Left cardiac atrium (tissue), 4 donors: Measurements from ENCODE around the gene TMTC2. TPM values are rescaled to one million over a fixed set of nuclear protein-coding genes. Genes with fewer than 3 reads are reported as not detected.
A peak's percentile ranks its signal among the peaks of the same experiment; 100 is the strongest.

Source experiments
- ATAC-seq, 2 donors: fragments of 200-7000 bp; cut with Tn5 transposase; one replicate each; pipeline ENCODE4 v1.9.1; 2020; ENCODE audit warnings: mild to moderate bottlenecking in 2 of 2, moderate library complexity in 2 of 2
- DNase-seq: peaks from one replicate; pipeline ENCODE4 v3.0.0-alpha.2; 2020
- intact Hi-C, 2 donors: fragments of 100-400 bp; cut with DNase I; formaldehyde crosslinking; loops; one replicate each; pipeline versions ENCODE4 v1.14.1 to v1.15.1; 2022 to 2023
- total RNA-seq, 2 donors: library from RNA; stranded (reverse); fragmentation: NEBNext Ultra II Directional; extraction: Animal tissue kit (Norgen Biotek cat#: 25700); gene quantifications; one replicate each; pipeline ENCODE4 v1.2.1, GENCODE V29; 2021
- donor health status: DM: no; HTN: yes; CAD: no.
- donor health status: DM: no; HTN: yes; CAD: no; lungs with severe emphysema.
- donor health status: DM: yes; HTN: yes; CAD: no.
- donor health status: Dilated cardiomyopathy.

The TMTC2 gene
- total RNA-seq, 2 donors from 2014 or later = 3.3 to 5.2 TPM

DNA sequence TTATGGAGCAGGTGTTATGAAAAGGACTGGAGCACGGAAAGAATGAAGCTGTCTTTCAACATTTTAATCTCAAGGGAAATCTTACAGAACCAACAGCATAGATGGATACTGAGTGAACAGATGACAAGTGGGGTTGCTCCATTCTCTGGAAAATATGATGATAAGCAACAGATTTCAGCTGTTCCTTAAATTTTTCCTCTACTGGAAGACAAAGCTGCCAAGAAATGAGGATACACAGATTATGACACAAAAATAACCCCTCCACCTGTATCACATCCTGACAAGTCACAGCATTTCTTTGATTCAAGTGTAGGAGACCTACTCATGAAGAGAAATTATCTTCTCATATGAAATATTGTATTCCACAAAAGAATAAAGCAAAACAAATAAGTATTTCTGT is 13.0 kb upstream of the TMTC2 start:
- DNase-seq (no peak), ATAC-seq (no peak)
- intact Hi-C loops = no loop called here

- no peak for ATAC-seq
- no peak for DNase-seq
- intact Hi-C loops = no loop called here
These were observed 11.5 kb upstream of the TMTC2 start for GRCh38 chr12:82675246-82675645.

DNA sequence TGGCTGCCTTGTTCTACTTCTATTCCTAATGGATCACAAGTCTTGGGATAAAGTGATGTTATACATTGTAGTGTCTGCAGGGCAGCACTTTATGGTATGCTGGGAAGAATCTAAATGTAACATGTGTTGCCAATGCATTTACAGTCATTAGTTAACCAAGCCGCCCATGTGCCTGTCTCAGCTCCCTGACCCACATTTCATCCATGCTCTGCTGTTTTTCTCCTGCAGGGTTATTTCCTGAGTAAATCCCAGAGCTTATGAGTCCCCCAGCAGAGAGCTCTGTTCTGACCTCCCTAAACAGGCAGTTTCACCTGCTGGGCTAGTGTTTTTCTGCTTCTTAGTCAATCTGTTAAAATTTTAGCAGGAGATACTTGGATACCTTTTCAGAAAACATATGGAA is 4.4 kb upstream of the TMTC2 start:
- intact Hi-C loops = loop anchor here in 1 of 2 donors (5.0 kb wide), 1 partner anchor 155 kb away; no protein-coding TSS in a partner anchor
- DNase-seq (no peak), ATAC-seq (no peak)

- intact Hi-C loops = loop anchor here in 1 of 2 donors (5.0 kb wide), 1 partner anchor 156 kb away; no protein-coding TSS in a partner anchor
- ATAC-seq (no peak), DNase-seq (no peak)
These were observed 3.9 kb upstream of the TMTC2 start for GRCh38 chr12:82682851-82683261.

DNA sequence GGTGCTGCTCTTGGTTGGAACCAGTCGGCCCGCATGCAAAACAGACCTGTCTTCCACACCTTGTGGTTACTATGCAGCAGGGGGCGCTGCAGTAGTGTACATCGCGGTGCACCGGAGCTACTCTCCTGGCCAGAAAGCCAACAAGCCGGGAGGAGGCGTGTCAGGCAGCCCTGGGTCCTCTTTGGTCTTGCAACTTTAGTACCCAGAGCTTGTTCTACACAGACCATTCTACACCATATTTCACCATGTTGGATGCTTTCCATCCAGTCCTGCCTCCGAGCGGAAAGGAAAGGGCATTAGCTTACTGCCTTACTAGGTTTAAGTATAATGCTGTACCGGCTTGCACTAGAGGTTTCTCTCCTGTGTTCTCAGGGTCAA is 927 bp upstream of the TMTC2 start:
- intact Hi-C loops = loop anchor here in 1 of 2 donors (5.0 kb wide), 1 partner anchor 1712 kb away; no protein-coding TSS in a partner anchor
- peak; percentile 85 to 89 for ATAC-seq

DNA sequence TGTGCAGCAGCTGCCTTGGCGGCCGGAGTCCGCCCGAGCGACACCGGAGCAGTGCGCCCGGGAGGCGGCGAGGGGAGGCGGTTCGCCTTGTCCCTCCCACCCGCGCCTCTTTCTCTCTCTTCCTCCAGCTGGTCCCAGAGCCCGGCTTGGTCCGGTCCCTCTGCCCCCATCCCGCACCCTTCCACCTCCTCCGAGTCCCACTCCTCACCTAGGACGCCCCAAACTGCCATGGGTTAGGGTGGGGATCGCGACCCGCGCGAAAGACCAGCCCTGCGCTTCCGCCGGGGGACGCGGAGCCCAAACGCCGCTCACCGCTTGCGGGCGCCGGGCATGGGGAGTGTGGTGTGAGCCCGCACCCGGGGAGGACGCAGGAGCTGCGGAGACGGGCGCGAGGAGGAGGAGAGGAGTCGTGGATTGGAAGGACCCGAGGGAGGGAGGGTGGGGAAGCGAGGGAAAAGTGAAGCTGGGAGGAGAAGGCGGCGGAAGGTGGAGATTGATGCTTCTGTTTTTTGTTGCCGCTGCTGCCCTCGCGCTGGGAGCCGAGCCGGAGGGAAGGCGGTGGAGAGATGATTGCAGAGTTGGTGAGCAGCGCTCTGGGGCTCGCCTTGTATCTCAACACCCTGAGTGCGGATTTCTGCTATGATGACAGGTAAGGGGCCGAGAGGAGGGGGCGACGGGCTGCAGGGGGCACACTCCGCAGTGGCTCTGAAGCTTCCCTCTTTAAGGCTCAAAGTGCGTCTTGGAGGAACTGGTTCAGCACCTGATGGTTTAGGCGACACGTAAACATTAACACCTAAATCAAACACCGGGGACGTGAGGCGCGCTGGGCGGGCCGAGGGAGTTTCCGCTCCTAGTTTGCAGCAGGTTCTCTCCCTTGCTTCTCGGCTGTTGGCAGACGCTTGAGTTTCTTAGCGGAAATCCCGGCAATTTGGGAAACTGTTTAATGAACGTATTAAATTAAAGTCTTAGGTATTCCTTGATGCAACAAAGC is 610 bp downstream of the TMTC2 start:
- peak; percentile 29 for DNase-seq
- ATAC-seq = peak; percentile 60 to 75
- intact Hi-C loops = loop anchor here in 1 of 2 donors (5.0 kb wide), 1 partner anchor 1710 kb away; no protein-coding TSS in a partner anchor

More for the DNA sequence above, 927 bp upstream of the TMTC2 start:
- peak; percentile 96 for DNase-seq

DNA sequence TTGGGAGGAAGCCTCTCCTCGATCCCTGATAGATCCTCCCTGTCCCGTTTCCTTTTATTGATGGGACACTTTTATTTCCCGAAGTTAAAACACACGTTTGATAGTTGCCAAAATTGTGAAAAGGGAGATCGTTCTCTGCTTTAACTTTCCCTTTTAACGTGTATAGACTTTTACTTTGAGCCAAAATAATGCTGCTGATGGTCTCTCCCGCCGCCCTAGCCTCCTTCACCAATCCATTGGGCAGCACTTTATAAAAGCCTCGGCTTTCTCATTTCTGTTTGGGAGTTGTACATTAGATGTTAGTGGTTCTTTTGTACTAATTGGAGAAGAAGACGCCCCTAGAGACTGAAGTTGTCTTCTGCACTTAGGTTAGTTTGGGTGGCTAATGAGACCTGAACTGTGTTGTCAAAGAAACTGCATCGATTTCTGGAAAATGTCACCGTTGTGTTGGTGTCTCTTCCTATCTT is 1.4 kb downstream of the TMTC2 start:
- DNase-seq (no peak), ATAC-seq (no peak)
- intact Hi-C loops = loop anchor here in 1 of 2 donors (5.0 kb wide), 1 partner anchor 1709 kb away; no protein-coding TSS in a partner anchor

DNA sequence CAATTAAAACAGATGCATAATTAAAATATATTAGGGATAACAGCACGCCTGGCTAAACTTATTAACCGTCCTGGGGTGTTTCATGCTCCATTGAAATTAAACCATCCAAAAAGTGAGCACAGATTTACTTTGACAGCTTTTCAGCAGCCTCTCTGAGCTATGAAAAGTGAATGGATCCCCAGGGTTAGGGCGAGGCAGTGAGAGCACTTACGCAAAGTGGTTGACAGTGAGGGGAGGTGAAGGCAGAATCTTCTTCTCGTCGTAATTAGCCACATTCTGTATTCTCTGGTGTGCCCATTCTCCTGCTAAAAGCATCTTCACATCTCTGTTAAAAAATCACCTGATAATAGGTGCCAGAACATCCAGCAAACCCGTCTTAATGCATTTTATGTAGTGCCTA is 1.9 kb downstream of the TMTC2 start:
- ATAC-seq (no peak), DNase-seq (no peak)
- intact Hi-C loops = loop anchor here in 1 of 2 donors (5.0 kb wide), 1 partner anchor 1709 kb away; no protein-coding TSS in a partner anchor

GRCh38 chr12:82690006-82690405 is 3.3 kb downstream of the TMTC2 start:
- intact Hi-C loops = no loop called here
- ATAC-seq = no peak
- no peak for DNase-seq

DNA sequence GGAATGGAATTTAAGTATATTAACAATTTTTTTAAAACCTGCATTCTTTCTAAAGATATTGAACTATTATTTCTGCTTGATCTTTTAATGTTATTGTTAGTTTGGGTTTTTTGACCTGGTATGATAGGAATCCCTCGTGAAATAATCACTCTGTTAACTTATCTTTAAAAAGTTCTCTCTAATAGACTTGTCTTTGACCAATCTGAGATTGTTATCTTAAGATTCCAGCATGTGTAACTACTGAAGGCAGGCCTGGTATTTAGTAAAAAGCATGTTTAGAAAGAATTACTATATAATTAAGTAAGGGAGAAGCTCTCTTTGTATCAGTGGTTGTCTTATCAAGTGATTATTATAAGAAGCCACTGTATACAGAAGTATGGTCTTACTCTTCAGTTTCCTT is 4.8 kb downstream of the TMTC2 start:
- DNase-seq (no peak), ATAC-seq (no peak)
- intact Hi-C loops = no loop called here

DNA sequence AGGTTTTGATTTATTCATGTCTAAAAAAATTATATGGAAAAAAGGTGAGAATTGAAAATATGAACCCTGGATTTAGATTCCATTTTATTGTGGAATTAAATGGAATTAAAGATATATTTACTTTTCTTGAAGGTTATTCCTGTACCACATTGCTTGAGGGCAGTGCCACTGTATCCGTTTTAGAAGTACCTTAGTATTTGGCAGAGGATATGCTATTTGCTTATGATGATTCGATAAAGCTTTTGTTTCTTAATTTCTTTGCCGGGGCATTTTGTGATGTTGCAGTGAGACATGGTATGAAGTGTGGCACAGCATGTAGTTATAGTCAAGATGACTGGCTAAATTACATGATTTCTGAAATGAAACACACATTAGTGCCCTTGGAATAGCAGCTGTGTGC is 7.6 kb downstream of the TMTC2 start:
- intact Hi-C loops = no loop called here
- DNase-seq (no peak), ATAC-seq (no peak)

DNA sequence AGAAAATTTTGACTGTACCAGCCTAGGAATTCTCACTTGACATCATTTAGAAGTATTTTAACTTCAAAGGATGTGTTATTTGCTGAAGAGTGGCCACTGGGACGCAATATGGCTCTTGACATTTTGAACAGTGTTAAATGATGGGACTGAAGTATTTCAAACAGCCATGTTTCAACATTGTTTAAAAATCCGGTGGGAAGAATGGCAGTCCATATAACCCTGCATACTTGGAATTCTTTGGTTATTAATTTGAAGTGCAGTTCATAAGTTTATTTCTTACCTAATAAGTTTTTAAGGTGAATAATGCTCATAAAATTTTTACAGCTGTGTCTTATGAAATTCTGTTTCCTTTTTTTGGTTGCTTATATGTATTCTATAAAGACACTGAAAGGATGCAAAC is 8.3 kb downstream of the TMTC2 start:
- no peak for ATAC-seq
- intact Hi-C loops = no loop called here
- DNase-seq = no peak

DNA sequence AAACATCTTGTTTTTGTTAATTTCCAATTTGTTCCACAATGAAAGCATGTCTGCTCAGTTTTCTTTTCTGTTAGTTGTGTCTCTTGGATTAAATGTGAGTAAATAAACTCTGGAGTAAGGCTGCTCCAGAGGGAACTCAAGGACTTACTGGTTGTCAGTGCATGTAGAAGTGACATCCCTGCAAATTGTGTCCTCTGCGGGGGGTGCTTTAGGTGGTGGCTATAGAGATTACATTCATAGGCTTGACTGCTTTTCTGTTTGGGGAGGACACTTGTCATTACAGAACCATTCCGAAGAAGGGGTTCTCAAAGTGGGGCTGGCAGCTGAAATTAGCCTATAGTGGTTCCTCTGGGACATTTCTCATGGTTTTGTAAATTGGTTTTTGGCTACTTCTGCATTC is 8.8 kb downstream of the TMTC2 start:
- intact Hi-C loops = no loop called here

GRCh38 chr12:82696543-82696942 is 9.8 kb downstream of the TMTC2 start:
- ATAC-seq = no peak
- intact Hi-C loops = no loop called here
- no peak for DNase-seq

More for the DNA sequence above, 8.8 kb downstream of the TMTC2 start:
- ATAC-seq (no peak), DNase-seq (no peak)

DNA sequence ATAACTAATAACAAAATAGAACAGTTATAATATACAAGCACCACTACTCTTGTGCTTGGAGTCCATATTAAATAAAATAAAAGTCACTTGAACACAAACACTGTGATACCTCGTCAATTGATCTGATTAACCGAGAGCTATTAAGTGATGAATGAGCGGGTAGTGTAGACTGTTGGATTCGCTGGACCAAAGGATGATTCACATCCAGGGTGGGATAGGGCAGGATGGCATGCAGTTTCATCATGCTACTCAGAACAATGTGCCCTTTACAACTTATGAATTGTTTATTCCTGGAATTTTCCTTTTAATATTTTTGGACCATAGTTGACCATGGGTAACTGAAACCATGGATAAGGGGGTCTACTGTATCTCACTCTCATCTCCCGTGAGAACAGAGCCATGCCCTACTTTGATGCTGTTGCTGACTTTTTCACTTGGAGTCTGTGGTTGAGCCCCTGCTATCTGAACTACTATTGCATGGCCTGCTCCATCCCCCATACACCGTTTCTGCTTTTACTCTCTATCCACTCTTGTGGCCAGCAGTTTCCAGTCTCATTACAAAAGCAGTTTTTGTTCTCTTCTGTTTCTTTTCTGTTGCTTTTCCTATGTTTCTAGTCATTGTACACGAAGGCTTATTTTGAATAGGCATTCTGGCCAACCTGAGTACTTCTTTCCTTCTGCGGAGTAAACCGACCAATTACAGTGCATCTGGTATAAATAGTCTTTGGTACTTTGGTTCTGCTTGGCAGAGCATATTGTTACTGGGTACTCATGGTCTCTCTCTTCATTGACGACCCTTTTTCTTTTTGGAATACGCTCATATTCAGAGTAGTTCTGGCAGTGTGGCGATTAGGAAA is 12.2 kb downstream of the TMTC2 start:
- intact Hi-C loops = no loop called here
- DNase-seq (no peak), ATAC-seq (no peak)

GRCh38 chr12:82705774-82706173 is 19.1 kb downstream of the TMTC2 start:
- DNase-seq (no peak), ATAC-seq (no peak)
- intact Hi-C loops = no loop called here

DNA sequence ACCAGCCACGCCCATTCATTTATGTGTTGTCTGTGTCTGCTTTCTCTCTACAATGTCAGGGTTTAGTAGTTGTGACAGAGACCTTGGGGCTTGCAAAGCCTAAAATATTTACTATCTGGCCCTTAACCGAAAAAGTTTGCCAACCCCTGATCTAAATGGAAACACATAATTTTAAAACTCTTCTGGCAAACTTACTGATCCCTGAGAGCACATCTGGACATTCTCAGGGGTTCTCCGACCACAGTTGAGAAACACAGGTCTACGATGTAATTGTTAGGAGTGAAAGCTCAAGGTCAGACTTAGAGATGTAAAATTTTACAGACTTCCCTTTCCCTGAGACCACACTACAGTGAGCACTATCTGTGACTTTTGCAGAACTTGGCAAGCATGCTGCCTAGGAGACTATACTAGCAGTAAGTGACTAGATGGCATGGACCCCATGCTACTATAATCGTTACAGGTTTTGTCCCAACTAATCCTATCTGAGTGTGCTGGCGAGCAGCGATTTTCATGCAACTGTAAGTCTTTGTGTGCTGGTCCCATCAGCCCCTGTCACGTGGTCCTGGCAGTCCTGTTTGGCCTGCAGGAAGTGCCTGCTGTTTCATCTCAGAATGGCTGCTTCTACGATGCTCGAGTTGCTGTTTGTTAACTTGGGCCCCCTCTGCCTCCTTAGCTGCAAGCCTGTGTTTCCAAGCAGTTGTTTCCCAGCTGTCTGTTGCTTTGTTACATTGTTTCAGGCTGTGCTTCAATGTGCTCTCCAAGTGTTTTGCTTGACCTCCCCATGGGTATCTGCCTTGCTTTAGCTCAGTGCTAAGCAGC is 21.6 kb downstream of the TMTC2 start:
- DNase-seq (peak; percentile 18), ATAC-seq (peak; percentile 57 to 59)
- intact Hi-C loops = no loop called here

GRCh38 chr12:82709794-82710355 is 23.2 kb downstream of the TMTC2 start:
- ATAC-seq (no peak), DNase-seq (no peak)
- intact Hi-C loops = no loop called here
